ENCODE measurements around the gene NCOA1. TPM values are rescaled to one million over a fixed set of nuclear protein-coding genes. Genes with fewer than 3 reads are reported as not detected.
"Not testable (repeated sequence)": the region's sequence is repeated elsewhere in the genome, so short reads cannot be mapped to it uniquely, and the experiment has no call there.

NCOA1 gene
- total RNA-seq, 2 donors from 2014 or later, result 17.1 to 29.1 TPM

- Mint-ChIP-seq H3K36me3 (peaks cover 42 to 61% of the 10 kb centered on the region in 2 donors), H3K9me3 (peaks cover 22 to 48% of the 10 kb centered on the region in 2 donors), H3K27ac (no peak overlapping the region)
- no peak for ATAC-seq
- no peak for DNase-seq (ENCODE audit: low spot score in 2 of 2)
Observed at GRCh38 chr2:24540011-24540477, 49.0 kb downstream of the NCOA1 start.

- Mint-ChIP-seq H3K36me3 (peaks cover 29 to 50% of the 10 kb centered on the region in 2 donors), H3K9me3 (peaks cover 16 to 38% of the 10 kb centered on the region in 2 donors), H3K27ac (no peak overlapping the region)
- ATAC-seq (no peak), DNase-seq (ENCODE audit: low spot score in 2 of 2) (no peak)
Observed at GRCh38 chr2:24541621-24542020, 50.6 kb downstream of the NCOA1 start.

GRCh38 chr2:24542269-24542872, 51.3 kb downstream of the NCOA1 start:
- H3K27ac Mint-ChIP-seq, result no peak overlapping the region
- H3K36me3 Mint-ChIP-seq, result peaks cover 28 to 52% of the 10 kb centered on the region in 2 donors
- H3K9me3 Mint-ChIP-seq, result peaks cover 16 to 38% of the 10 kb centered on the region in 2 donors
- DNase-seq (ENCODE audit: low spot score in 2 of 2), result no peak
- ATAC-seq, result no peak

DNA sequence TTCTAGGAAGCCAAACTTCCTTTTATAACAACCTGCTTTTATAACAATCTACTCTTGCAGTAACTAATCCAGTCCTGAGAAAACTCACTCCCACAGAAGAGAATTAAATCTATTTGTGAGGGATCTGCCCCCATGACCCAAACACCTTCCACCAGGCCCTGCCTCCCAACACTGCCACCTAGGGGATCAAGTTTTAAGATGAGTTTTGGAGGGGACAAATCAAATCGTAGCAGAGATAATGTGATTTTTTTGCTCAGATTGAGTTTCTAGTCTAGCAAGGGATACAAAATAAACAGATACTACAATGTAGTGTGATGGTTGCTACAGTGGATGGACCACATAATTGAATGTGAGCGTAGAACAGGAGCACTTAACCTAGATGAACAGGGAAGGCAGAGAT, 52.2 kb downstream of the NCOA1 start:
- DNase-seq (ENCODE audit: low spot score in 2 of 2) (peak in 1 of 2 donors; percentile 8), ATAC-seq (no peak)
- H3K36me3 Mint-ChIP-seq, result peaks cover 29 to 61% of the 10 kb centered on the region in 2 donors
- H3K9me3 Mint-ChIP-seq, result peaks cover 19 to 43% of the 10 kb centered on the region in 2 donors
- H3K27ac Mint-ChIP-seq, result no peak overlapping the region

- no peak for ATAC-seq
- Mint-ChIP-seq H3K9me3 (peaks cover 19 to 43% of the 10 kb centered on the region in 2 donors), H3K27ac (no peak overlapping the region), H3K36me3 (peaks cover 40 to 68% of the 10 kb centered on the region in 2 donors)
- DNase-seq (ENCODE audit: low spot score in 2 of 2), result no peak
Observed at GRCh38 chr2:24544456-24545115, 53.5 kb downstream of the NCOA1 start.

GRCh38 chr2:24546669-24547068, 55.6 kb downstream of the NCOA1 start:
- Mint-ChIP-seq H3K9me3 (peaks cover 17 to 34% of the 10 kb centered on the region in 2 donors), H3K27ac (no peak overlapping the region), H3K36me3 (peaks cover 31 to 57% of the 10 kb centered on the region in 2 donors)
- DNase-seq (ENCODE audit: low spot score in 2 of 2), result no peak
- ATAC-seq, result no peak

GRCh38 chr2:24548058-24548457, 57.0 kb downstream of the NCOA1 start:
- Mint-ChIP-seq H3K36me3 (peaks cover 31 to 47% of the 10 kb centered on the region in 2 donors), H3K9me3 (peaks cover 17 to 34% of the 10 kb centered on the region in 2 donors), H3K27ac (no peak overlapping the region)
- DNase-seq (ENCODE audit: low spot score in 2 of 2) (no peak), ATAC-seq (no peak)

- peak overlapping the region in 1 of 2 donors; percentile 0 for H3K27ac Mint-ChIP-seq
- not testable (repeated sequence) for DNase-seq (ENCODE audit: low spot score in 2 of 2)
- H3K36me3 Mint-ChIP-seq, result peaks cover 31 to 48% of the 10 kb centered on the region in 2 donors
- H3K9me3 Mint-ChIP-seq, result peaks cover 10 to 23% of the 10 kb centered on the region in 2 donors
- ATAC-seq, result peak in 1 of 2 donors; percentile 87
Observed at GRCh38 chr2:24550301-24550700, 59.2 kb downstream of the NCOA1 start.

GRCh38 chr2:24551016-24551415, 60.0 kb downstream of the NCOA1 start:
- no peak for ATAC-seq
- Mint-ChIP-seq H3K36me3 (peaks cover 33 to 55% of the 10 kb centered on the region in 2 donors), H3K27ac (no peak overlapping the region), H3K9me3 (peaks cover 12 to 27% of the 10 kb centered on the region in 2 donors)
- no peak for DNase-seq (ENCODE audit: low spot score in 2 of 2)

GRCh38 chr2:24552836-24553235, 61.8 kb downstream of the NCOA1 start:
- DNase-seq (ENCODE audit: low spot score in 2 of 2) (no peak), ATAC-seq (no peak)
- H3K9me3 Mint-ChIP-seq, result peaks cover 15 to 40% of the 10 kb centered on the region in 2 donors
- H3K27ac Mint-ChIP-seq, result no peak overlapping the region
- peaks cover 43 to 67% of the 10 kb centered on the region in 2 donors for H3K36me3 Mint-ChIP-seq

- DNase-seq (ENCODE audit: low spot score in 2 of 2) (no peak), ATAC-seq (no peak)
- Mint-ChIP-seq H3K27ac (no peak overlapping the region), H3K9me3 (peaks cover 10 to 41% of the 10 kb centered on the region in 2 donors), H3K36me3 (peaks cover 27 to 72% of the 10 kb centered on the region in 2 donors)
Observed at GRCh38 chr2:24558781-24559472, 67.9 kb downstream of the NCOA1 start.

DNA sequence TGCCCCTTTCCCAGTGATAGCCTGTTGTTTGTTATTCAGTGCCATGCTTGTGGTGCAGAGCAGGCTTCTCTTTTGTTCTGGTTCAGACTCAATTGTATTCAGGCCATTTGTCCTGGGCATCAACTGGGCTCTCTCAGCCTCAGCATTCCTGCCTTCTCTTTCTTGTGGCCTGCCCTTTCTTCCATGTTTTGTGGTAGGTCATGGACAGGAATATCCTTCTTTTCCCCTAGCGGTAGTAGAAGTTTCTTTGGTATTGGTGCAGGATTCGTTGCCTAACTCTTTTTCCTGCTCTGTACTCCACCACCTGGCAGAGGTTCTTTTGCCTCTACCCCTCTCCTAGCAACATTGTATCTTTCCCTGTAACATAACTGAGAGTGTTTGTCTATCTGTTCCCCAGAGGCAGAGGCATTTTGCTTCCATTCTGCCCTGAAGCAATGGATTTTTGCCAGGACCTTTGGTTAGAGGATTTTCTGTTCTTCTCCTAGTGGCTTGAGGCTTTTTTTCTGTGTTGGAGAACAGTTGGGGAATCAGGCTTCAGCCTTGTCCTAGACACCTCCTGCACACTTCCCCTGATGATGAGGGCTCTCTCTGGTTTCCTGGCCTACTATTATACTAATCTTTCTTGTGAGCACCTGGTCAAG, 68.5 kb downstream of the NCOA1 start:
- peaks cover 10 to 41% of the 10 kb centered on the region in 2 donors for H3K9me3 Mint-ChIP-seq
- ATAC-seq (no peak), DNase-seq (ENCODE audit: low spot score in 2 of 2) (no peak)
- H3K27ac Mint-ChIP-seq, result no peak overlapping the region
- H3K36me3 Mint-ChIP-seq, result peaks cover 20 to 71% of the 10 kb centered on the region in 2 donors

GRCh38 chr2:24565537-24565936, 74.5 kb downstream of the NCOA1 start:
- ATAC-seq (no peak), DNase-seq (ENCODE audit: low spot score in 2 of 2) (no peak)
- Mint-ChIP-seq H3K9me3 (peaks cover 0 to 8% of the 10 kb centered on the region in 2 donors), H3K27ac (no peak overlapping the region), H3K36me3 (peaks cover 14 to 51% of the 10 kb centered on the region in 2 donors)

DNA sequence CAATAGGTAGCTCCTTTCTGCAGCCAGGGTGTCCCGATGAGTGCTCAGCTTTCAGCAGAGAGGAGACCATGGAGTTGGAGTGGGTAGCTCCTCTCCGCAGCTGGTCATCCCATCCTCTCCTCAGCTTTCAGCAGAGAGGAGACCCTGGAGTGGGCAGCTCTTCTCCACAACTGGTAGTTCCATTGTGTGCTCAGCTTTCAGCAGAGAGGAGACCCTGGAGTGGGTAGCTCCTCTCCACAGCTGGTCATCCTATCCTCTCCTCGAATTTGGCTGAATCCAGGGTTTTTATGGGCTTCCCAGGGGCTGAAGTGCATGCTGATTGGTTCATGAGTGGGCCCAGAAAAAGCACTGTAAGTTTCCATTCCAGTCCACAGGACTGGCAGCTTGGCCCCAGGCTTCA, 75.2 kb downstream of the NCOA1 start:
- ATAC-seq, result no peak
- H3K9me3 Mint-ChIP-seq, result peaks cover 0 to 8% of the 10 kb centered on the region in 2 donors
- H3K27ac Mint-ChIP-seq, result no peak overlapping the region
- no peak for DNase-seq (ENCODE audit: low spot score in 2 of 2)
- H3K36me3 Mint-ChIP-seq, result peaks cover 14 to 49% of the 10 kb centered on the region in 2 donors

GRCh38 chr2:24566630-24567029, 75.6 kb downstream of the NCOA1 start:
- DNase-seq (ENCODE audit: low spot score in 2 of 2) (no peak), ATAC-seq (no peak)
- Mint-ChIP-seq H3K9me3 (peaks cover 0 to 8% of the 10 kb centered on the region in 2 donors), H3K27ac (no peak overlapping the region), H3K36me3 (peaks cover 14 to 49% of the 10 kb centered on the region in 2 donors)

GRCh38 chr2:24568551-24568950, 77.5 kb downstream of the NCOA1 start:
- DNase-seq (ENCODE audit: low spot score in 2 of 2) (no peak), ATAC-seq (no peak)
- Mint-ChIP-seq H3K9me3 (no peaks in the 10 kb centered on the region), H3K27ac (no peak overlapping the region), H3K36me3 (peaks cover 14 to 39% of the 10 kb centered on the region in 2 donors)
